GM23338 (cell line): ENCODE results near the gene HHATL. TPM values are rescaled to one million over a fixed set of nuclear protein-coding genes. Genes with fewer than 3 reads are reported as not detected.

ENCODE experiments used
- ATAC-seq: fragments of 200-7000 bp; cut with Tn5 transposase; 3 replicates; pipeline ENCODE4 v1.9.1; 2020
- DNase-seq: peaks from one replicate; pipeline ENCODE4 v3.0.0-alpha.2; 2015; ENCODE audit warnings: low spot score
- H2AFZ ChIP-seq: fragments of 200-600 bp; sonication (generic); 2 replicates; pipeline ENCODE4 v1.8.0; 2016; ENCODE audit warnings: antibody characterized with exemption, mild to moderate bottlenecking, moderate library complexity
- H3F3A ChIP-seq: fragments of 200-600 bp; sonication (generic); replicated peaks from 2 replicates; pipeline ENCODE4 v1.8.0; 2017; ENCODE audit warnings: antibody characterized with exemption, mixed run types, low read depth
- H3K27ac ChIP-seq: fragments of 200-600 bp; sonication (generic); 2 replicates; pipeline ENCODE4 v1.6.1; 2016; ENCODE audit warnings: low read depth
- H3K27me3 ChIP-seq: fragments of 200-600 bp; sonication (generic); 2 replicates; pipeline ENCODE4 v1.8.0; 2016; ENCODE audit warnings: mild to moderate bottlenecking, mixed run types, moderate library complexity; ENCODE audit not compliant: insufficient read depth
- H3K36me3 ChIP-seq: fragments of 200-600 bp; sonication (generic); 2 replicates; pipeline ENCODE4 v1.8.0; 2016; ENCODE audit warnings: mild to moderate bottlenecking; ENCODE audit not compliant: insufficient read depth
- H3K4me1 ChIP-seq: fragments of 200-600 bp; sonication (generic); 2 replicates; pipeline ENCODE4 v1.8.0; 2016; ENCODE audit warnings: mild to moderate bottlenecking, moderate library complexity; ENCODE audit not compliant: insufficient read depth
- H3K4me2 ChIP-seq: fragments of 200-600 bp; sonication (generic); 2 replicates; pipeline ENCODE4 v1.7.1; 2017; ENCODE audit warnings: mixed run types
- H3K4me3 ChIP-seq: fragments of 200-600 bp; sonication (generic); 2 replicates; pipeline ENCODE4 v1.6.1; 2016; ENCODE audit warnings: mixed run types
- H3K79me2 ChIP-seq: fragments of 200-600 bp; sonication (generic); replicated peaks from 2 replicates; pipeline ENCODE4 v1.8.0; 2017; ENCODE audit warnings: mild to moderate bottlenecking; ENCODE audit not compliant: insufficient read depth
- H3K9me2 ChIP-seq: fragments of 200-600 bp; sonication (generic); 2 replicates; pipeline ENCODE4 v1.8.0; 2017; ENCODE audit not compliant: insufficient read depth
- H4K20me1 ChIP-seq: fragments of 200-600 bp; sonication (generic); replicated peaks from 2 replicates; pipeline ENCODE4 v1.8.0; 2017; ENCODE audit warnings: mild to moderate bottlenecking; ENCODE audit not compliant: insufficient read depth
- H3K27ac Mint-ChIP-seq: 2 replicates; pipeline ENCODE4 v1.8.0; 2020; ENCODE audit warnings: inconsistent platforms, mild to moderate bottlenecking, moderate library complexity, mixed read lengths
- H3K27me3 Mint-ChIP-seq: 3 replicates; pipeline ENCODE4 v1.8.0; 2022; ENCODE audit warnings: low read depth, mild to moderate bottlenecking, moderate library complexity, mixed read lengths, inconsistent platforms; ENCODE audit not compliant: insufficient read depth, poor library complexity
- H3K36me3 Mint-ChIP-seq: 3 replicates; pipeline ENCODE4 v1.8.0; 2021; ENCODE audit warnings: low read depth, mild to moderate bottlenecking, inconsistent platforms, moderate library complexity, mixed read lengths
- H3K4me1 Mint-ChIP-seq: 3 replicates; pipeline ENCODE4 v1.8.0; 2020; ENCODE audit warnings: mild to moderate bottlenecking, inconsistent platforms, mixed read lengths
- H3K4me3 Mint-ChIP-seq: 3 replicates; pipeline ENCODE4 v1.8.0; 2021; ENCODE audit warnings: moderate library complexity, mild to moderate bottlenecking, inconsistent platforms, mixed read lengths
- H3K9me3 Mint-ChIP-seq: 3 replicates; pipeline ENCODE4 v1.8.0; 2020; ENCODE audit warnings: moderate library complexity, mild to moderate bottlenecking, inconsistent platforms, mixed read lengths
- CREB1 ChIP-seq: fragments of 250-450 bp; sonication (Bioruptor Pico); IDR thresholded peaks from 2 replicates; pipeline ENCODE4 v1.5.0; 2020; ENCODE audit warnings: low read depth, mild to moderate bottlenecking, moderate library complexity
- EZH2 ChIP-seq: fragments of 200-600 bp; sonication (generic); IDR thresholded peaks from one replicate; pipeline ENCODE4 v1.8.0; 2017; ENCODE audit warnings: antibody characterized with exemption, mild to moderate bottlenecking, low read depth; ENCODE audit not compliant: unreplicated experiment
- EZH2phosphoT487 ChIP-seq: fragments of 200-600 bp; sonication (generic); IDR thresholded peaks from one replicate; pipeline ENCODE4 v1.8.1; 2018; ENCODE audit warnings: antibody characterized with exemption; ENCODE audit not compliant: unreplicated experiment
- JUNB ChIP-seq: IDR thresholded peaks from one replicate; pipeline ENCODE4 v1.6.1; 2016; ENCODE audit warnings: antibody characterized with exemption; ENCODE audit not compliant: unreplicated experiment
- NANOG ChIP-seq: IDR thresholded peaks from 2 replicates; pipeline ENCODE4 v1.6.1; 2016; ENCODE audit warnings: antibody characterized with exemption, borderline replicate concordance
- POLR2AphosphoS5 ChIP-seq: IDR thresholded peaks from 2 replicates; pipeline ENCODE4 v1.6.1; 2016; ENCODE audit warnings: antibody characterized with exemption, low read depth
- STAT1 ChIP-seq: IDR thresholded peaks from one replicate; pipeline ENCODE4 v1.6.1; 2016; ENCODE audit warnings: antibody characterized with exemption; ENCODE audit not compliant: unreplicated experiment
- ZNF114 ChIP-seq: fragments of 250-450 bp; sonication (Bioruptor Pico); IDR thresholded peaks from 2 replicates; pipeline ENCODE4 v1.5.0; 2020; ENCODE audit warnings: mild to moderate bottlenecking, moderate library complexity
- ZNF331 ChIP-seq: fragments of 250-450 bp; sonication (Bioruptor Pico); IDR thresholded peaks from 2 replicates; pipeline ENCODE4 v1.5.0; 2020; ENCODE audit warnings: low read depth, mild to moderate bottlenecking, moderate library complexity
- polyA plus RNA-seq: library from polyadenylated mRNA; unstranded; fragments of >200 nt; fragmentation: Nextera tagmentation; extraction: Ambion mirVana; gene quantifications from 2 replicates; pipeline ENCODE4 v1.2.1, GENCODE V29; 2016
- total RNA-seq: library from RNA; depleted of rRNA; stranded (reverse); fragments of >200 nt; shearing (Covaris generic); gene quantifications from 2 replicates; pipeline ENCODE4 v1.2.3, GENCODE V29; 2014
- TF ChIP-seq, protein P1 (sequence below), 2 experiments: fragments of 200-600 bp in 1 of 2; sonication (generic) in 1 of 2; conservative IDR thresholded peaks; 2 replicates each; pipeline versions ENCODE4 v1.5.1 to v1.6.1; 2016 to 2017; ENCODE audit warnings: antibody characterized with exemption in 2 of 2, low read depth in 2 of 2, mild to moderate bottlenecking in 2 of 2, moderate library complexity in 1 of 2
- TF ChIP-seq, protein P2 (sequence below): IDR thresholded peaks from one replicate; pipeline ENCODE4 v1.6.1; 2018; ENCODE audit warnings: antibody characterized with exemption; ENCODE audit not compliant: unreplicated experiment
- TF ChIP-seq, protein P3 (sequence below): IDR thresholded peaks from 2 replicates; pipeline ENCODE4 v1.6.1; 2016; ENCODE audit warnings: antibody characterized with exemption

Gene HHATL
- total and polyA plus RNA-seq, 2 experiments from 2014 or later: not detected

DNA sequence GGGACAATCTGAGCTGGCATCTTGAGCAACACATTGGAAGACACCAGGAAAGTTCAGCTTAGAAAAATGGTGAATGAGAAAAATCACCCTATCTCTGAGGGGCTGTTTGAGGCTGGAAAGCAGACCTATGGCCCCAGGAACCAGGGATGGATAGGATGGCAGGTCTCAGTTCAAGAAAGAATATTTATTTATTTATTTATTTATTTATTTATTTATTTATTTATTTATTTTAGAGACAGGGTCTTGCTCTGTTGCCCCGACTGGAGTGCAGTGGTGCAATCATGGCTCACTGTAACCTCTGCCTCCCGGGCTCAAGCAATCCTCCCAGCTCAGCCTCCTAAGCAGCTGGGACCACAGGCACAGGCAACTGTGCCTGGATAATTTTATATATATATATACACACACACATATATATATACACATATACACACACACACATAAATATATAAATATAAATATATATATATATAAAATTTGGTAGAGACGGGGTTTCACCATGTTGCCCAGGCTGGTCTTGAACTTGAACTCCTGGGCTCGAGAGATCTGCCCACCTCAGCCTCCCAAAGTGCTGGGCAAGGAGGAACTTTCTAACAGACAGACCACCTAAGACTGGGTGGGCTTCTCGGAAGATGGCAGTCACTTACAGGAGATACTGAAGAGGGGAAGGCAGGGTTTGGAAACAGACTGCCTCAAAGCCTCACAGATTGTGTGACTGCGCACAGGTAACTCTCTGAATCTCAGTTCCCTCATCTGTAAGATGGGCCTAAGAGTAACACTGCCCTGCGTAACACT lies 40.8 kb upstream of the HHATL start:
- H4K20me1 ChIP-seq: no peaks in the 10 kb centered on the region
- H3K4me3 Mint-ChIP-seq: no peak overlapping the region
- 0 out of 2 replicates have a peak, but pooled peaks cover 2% of the 10 kb centered on the region for H3K9me2 ChIP-seq
- no peaks in the 10 kb centered on the region for H3K27me3 ChIP-seq
- DNase-seq: no peak
- H3K9me3 Mint-ChIP-seq: peaks cover 4% of the 10 kb centered on the region; the same call in 1 of the 3 replicates
- H3K36me3 Mint-ChIP-seq: no peaks in the 10 kb centered on the region
- H3K27me3 Mint-ChIP-seq: peaks cover 4% of the 10 kb centered on the region
- no peak overlapping the region for H3K27ac ChIP-seq
- no peaks in the 10 kb centered on the region for H3F3A ChIP-seq
- no peak for ATAC-seq
- no peak overlapping the region for H2AFZ ChIP-seq
- no peaks in the 10 kb centered on the region for H3K4me1 ChIP-seq
- no peak overlapping the region for H3K4me3 ChIP-seq
- TF ChIP-seq EZH2phosphoT487: no peak
- TF ChIP-seq POLR2AphosphoS5: no peak
- TF ChIP-seq STAT1: no peak
- peaks cover 12% of the 10 kb centered on the region; the same call in 2 of the 3 replicates for H3K4me1 Mint-ChIP-seq
- no peaks in the 10 kb centered on the region for H3K79me2 ChIP-seq
- no peak overlapping the region for H3K4me2 ChIP-seq
- H3K36me3 ChIP-seq: no peaks in the 10 kb centered on the region
- H3K27ac Mint-ChIP-seq: no peak overlapping the region

DNA sequence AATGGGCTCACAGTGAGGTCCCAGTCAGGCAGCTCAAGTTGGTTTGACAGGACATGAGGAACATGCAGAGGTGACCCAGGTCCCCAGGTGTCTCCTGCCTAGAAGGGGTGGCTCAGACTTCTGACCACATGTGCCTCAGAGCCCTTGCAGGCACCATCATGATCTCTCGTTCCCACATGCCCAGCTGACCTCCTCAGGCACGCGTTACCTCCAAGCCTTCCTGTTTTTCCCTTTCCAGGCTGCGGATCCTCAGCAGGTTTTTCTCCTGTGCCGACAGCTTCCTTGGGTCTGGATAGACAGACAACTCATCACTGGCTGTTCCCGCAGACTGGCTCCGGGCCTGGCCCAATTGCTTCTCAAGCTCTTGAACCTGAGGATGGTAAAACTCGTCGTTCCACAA lies 40.1 kb upstream of the HHATL start:
- H3K36me3 ChIP-seq: no peaks in the 10 kb centered on the region
- no peak overlapping the region for H3K27ac ChIP-seq
- Mint-ChIP-seq H3K4me3 (no peak overlapping the region), H3K27me3 (peaks cover 4% of the 10 kb centered on the region), H3K9me3 (peaks cover 6% of the 10 kb centered on the region; the same call in 1 of the 3 replicates), H3K27ac (no peak overlapping the region), H3K4me1 (peaks cover 12% of the 10 kb centered on the region; the same call in 1 of the 3 replicates), H3K36me3 (no peaks in the 10 kb centered on the region)
- no peak overlapping the region for H3K4me3 ChIP-seq
- H3K79me2 ChIP-seq: no peaks in the 10 kb centered on the region
- H3F3A ChIP-seq: no peaks in the 10 kb centered on the region
- ATAC-seq: no peak
- no peak for DNase-seq
- no peak for TF ChIP-seq ZNF331
- no peak for TF ChIP-seq EZH2
- H3K4me1 ChIP-seq: no peaks in the 10 kb centered on the region
- H3K4me2 ChIP-seq: no peak overlapping the region
- no peak overlapping the region for H2AFZ ChIP-seq
- no peaks in the 10 kb centered on the region for H3K27me3 ChIP-seq
- H4K20me1 ChIP-seq: no peaks in the 10 kb centered on the region
- H3K9me2 ChIP-seq: 0 out of 2 replicates have a peak, but pooled peaks cover 2% of the 10 kb centered on the region

DNA sequence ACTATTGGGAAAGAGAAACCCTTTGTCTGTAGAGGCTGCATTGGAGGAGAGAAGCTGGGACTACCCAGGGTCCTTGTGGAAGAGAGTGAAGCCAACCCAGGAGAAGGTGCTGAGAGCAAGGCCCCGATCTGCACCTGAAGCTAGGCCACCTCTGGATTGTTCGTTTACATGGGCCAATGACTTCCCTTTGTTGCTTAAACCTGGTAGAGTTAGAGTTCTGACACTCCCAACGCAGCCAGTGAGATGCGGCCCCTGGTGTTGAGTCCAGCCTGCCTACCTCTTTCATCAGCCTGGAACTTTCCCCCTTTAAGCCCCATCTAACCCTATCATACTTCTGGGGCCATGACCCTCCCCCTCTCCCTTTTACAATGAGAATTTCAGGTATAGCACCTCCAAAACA lies 39.7 kb upstream of the HHATL start:
- 0 out of 2 replicates have a peak, but pooled peaks cover 2% of the 10 kb centered on the region for H3K9me2 ChIP-seq
- H3K4me1 ChIP-seq: no peaks in the 10 kb centered on the region
- no peaks in the 10 kb centered on the region for H4K20me1 ChIP-seq
- Mint-ChIP-seq H3K4me3 (no peak overlapping the region), H3K27ac (no peak overlapping the region), H3K4me1 (peaks cover 12% of the 10 kb centered on the region; the same call in 1 of the 3 replicates), H3K36me3 (no peaks in the 10 kb centered on the region), H3K27me3 (peaks cover 4% of the 10 kb centered on the region), H3K9me3 (peaks cover 6% of the 10 kb centered on the region; the same call in 1 of the 3 replicates)
- no peaks in the 10 kb centered on the region for H3K27me3 ChIP-seq
- H3F3A ChIP-seq: no peaks in the 10 kb centered on the region
- no peaks in the 10 kb centered on the region for H3K36me3 ChIP-seq
- no peak overlapping the region for H3K27ac ChIP-seq
- H3K4me2 ChIP-seq: no peak overlapping the region
- H2AFZ ChIP-seq: no peak overlapping the region
- DNase-seq (no peak), ATAC-seq (no peak)
- H3K4me3 ChIP-seq: no peak overlapping the region
- no peaks in the 10 kb centered on the region for H3K79me2 ChIP-seq
- TF ChIP-seq, protein P1, sequence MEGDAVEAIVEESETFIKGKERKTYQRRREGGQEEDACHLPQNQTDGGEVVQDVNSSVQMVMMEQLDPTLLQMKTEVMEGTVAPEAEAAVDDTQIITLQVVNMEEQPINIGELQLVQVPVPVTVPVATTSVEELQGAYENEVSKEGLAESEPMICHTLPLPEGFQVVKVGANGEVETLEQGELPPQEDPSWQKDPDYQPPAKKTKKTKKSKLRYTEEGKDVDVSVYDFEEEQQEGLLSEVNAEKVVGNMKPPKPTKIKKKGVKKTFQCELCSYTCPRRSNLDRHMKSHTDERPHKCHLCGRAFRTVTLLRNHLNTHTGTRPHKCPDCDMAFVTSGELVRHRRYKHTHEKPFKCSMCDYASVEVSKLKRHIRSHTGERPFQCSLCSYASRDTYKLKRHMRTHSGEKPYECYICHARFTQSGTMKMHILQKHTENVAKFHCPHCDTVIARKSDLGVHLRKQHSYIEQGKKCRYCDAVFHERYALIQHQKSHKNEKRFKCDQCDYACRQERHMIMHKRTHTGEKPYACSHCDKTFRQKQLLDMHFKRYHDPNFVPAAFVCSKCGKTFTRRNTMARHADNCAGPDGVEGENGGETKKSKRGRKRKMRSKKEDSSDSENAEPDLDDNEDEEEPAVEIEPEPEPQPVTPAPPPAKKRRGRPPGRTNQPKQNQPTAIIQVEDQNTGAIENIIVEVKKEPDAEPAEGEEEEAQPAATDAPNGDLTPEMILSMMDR (conservative IDR thresholded peaks at IDR 0.05; ENCODE audit: low read depth in 2 of 2): no peak
- TF ChIP-seq NANOG: no peak
- TF ChIP-seq POLR2AphosphoS5: no peak
- no peak for TF ChIP-seq ZNF331
- no peak for TF ChIP-seq CREB1 (CRISPR knock-in tag)
- TF ChIP-seq, protein P2, sequence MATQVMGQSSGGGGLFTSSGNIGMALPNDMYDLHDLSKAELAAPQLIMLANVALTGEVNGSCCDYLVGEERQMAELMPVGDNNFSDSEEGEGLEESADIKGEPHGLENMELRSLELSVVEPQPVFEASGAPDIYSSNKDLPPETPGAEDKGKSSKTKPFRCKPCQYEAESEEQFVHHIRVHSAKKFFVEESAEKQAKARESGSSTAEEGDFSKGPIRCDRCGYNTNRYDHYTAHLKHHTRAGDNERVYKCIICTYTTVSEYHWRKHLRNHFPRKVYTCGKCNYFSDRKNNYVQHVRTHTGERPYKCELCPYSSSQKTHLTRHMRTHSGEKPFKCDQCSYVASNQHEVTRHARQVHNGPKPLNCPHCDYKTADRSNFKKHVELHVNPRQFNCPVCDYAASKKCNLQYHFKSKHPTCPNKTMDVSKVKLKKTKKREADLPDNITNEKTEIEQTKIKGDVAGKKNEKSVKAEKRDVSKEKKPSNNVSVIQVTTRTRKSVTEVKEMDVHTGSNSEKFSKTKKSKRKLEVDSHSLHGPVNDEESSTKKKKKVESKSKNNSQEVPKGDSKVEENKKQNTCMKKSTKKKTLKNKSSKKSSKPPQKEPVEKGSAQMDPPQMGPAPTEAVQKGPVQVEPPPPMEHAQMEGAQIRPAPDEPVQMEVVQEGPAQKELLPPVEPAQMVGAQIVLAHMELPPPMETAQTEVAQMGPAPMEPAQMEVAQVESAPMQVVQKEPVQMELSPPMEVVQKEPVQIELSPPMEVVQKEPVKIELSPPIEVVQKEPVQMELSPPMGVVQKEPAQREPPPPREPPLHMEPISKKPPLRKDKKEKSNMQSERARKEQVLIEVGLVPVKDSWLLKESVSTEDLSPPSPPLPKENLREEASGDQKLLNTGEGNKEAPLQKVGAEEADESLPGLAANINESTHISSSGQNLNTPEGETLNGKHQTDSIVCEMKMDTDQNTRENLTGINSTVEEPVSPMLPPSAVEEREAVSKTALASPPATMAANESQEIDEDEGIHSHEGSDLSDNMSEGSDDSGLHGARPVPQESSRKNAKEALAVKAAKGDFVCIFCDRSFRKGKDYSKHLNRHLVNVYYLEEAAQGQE: no peak
- no peak for TF ChIP-seq STAT1
- TF ChIP-seq ZNF114: no peak
- no peak for TF ChIP-seq EZH2
- TF ChIP-seq, protein P3, sequence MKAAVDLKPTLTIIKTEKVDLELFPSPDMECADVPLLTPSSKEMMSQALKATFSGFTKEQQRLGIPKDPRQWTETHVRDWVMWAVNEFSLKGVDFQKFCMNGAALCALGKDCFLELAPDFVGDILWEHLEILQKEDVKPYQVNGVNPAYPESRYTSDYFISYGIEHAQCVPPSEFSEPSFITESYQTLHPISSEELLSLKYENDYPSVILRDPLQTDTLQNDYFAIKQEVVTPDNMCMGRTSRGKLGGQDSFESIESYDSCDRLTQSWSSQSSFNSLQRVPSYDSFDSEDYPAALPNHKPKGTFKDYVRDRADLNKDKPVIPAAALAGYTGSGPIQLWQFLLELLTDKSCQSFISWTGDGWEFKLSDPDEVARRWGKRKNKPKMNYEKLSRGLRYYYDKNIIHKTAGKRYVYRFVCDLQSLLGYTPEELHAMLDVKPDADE: no peak
- no peak for TF ChIP-seq JUNB
